22Rv1 (cell line): ENCODE measurements around the gene OR8D1.

Source experiments
- CTCF ChIP-seq: fragments of 450-650 bp; IDR thresholded peaks from 2 replicates; pipeline ENCODE4 v1.5.1; 2017; ENCODE audit warnings: mild to moderate bottlenecking
- ZFX ChIP-seq: fragments of 450-650 bp; IDR thresholded peaks from 2 replicates; pipeline ENCODE4 v1.6.1; 2017; ENCODE audit warnings: antibody characterized with exemption, borderline replicate concordance

GRCh38 chr11:124339396-124340141, 25.8 kb upstream of the OR8D1 start:
- TF ChIP-seq CTCF (no peak), ZFX (no peak)
